Thoracic aorta (tissue), 2 donors: ENCODE data around the gene OOSP4A. TPM values are rescaled to one million over a fixed set of nuclear protein-coding genes. Genes with fewer than 3 reads are reported as not detected.

Source experiments
- ATAC-seq: fragments of 150-250 bp; one replicate; pipeline ENCODE4 v1.8.0; 2017; ENCODE audit warnings: low read depth; ENCODE audit not compliant: insufficient number of reproducible peaks, low FRiP score
- DNase-seq: peaks from one replicate; pipeline ENCODE4 v3.0.0-alpha.2; 2020; ENCODE audit warnings: low spot score
- H3K27ac ChIP-seq, 2 donors: fragments of 200-600 bp; sonication (generic); 1 replicate in 1 of 2; 2 replicates in 1 of 2; pipeline ENCODE4 v1.5.1; 2016; ENCODE audit warnings: mild to moderate bottlenecking in 2 of 2, moderate library complexity in 2 of 2
- H3K27me3 ChIP-seq: fragments of 200-600 bp; sonication (generic); replicated peaks from 2 replicates; pipeline ENCODE4 v1.6.0; 2016; ENCODE audit warnings: mild to moderate bottlenecking; ENCODE audit not compliant: insufficient read depth
- H3K36me3 ChIP-seq: fragments of 200-600 bp; sonication (generic); one replicate; pipeline ENCODE4 v1.5.1; 2016
- H3K4me1 ChIP-seq, 2 donors: fragments of 200-600 bp; sonication (generic); 1 replicate in 1 of 2; 2 replicates in 1 of 2; pipeline versions ENCODE4 v1.5.1 to v1.6.0; 2016; ENCODE audit warnings: low read depth in 2 of 2, mild to moderate bottlenecking in 1 of 2; ENCODE audit not compliant: control insufficient read depth in 1 of 2
- H3K4me3 ChIP-seq: fragments of 200-600 bp; sonication (generic); 2 replicates; pipeline ENCODE4 v1.5.1; 2016; ENCODE audit warnings: mild to moderate bottlenecking
- H3K9me3 ChIP-seq: fragments of 200-600 bp; sonication (generic); 2 replicates; pipeline ENCODE4 v1.5.1; 2016
- total RNA-seq, 2 donors: library from RNA; depleted of rRNA; stranded (reverse); fragments of >200 nt; gene quantifications; one replicate each; pipeline versions ENCODE4 v1.1.0 to v1.2.3, GENCODE V29; 2016
- TF ChIP-seq, protein P1 (sequence below): fragments of 200-600 bp; sonication (generic); IDR thresholded peaks from one replicate; pipeline ENCODE4 v1.5.1; 2019; ENCODE audit warnings: antibody characterized with exemption

OOSP4A gene
- total RNA-seq, 2 donors from 2014 or later: not detected

DNA sequence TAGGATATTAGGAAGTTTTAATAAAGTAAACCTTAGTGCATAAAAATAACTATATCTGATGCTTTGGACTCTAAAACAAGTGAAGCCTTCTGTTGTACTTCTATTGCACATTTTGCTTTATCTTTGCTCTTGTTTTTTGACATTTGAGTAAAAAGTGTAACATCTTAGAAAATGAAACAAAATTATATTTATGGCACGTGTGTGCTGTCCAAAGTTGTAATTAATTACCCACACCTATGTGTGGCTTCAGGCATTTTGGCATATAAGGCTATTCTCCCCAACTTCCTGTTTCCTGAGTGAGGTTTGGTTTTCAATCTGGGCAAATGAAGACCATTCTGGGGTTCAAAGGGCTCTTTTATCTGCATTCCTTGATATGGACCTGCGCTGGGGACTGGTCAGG lies 25.7 kb upstream of the OOSP4A start, which contains the start of gene OOSP1:
TSS of gene OOSP1 (plus strand) at position 301 of the 400 bp plus-strand sequence. CDS start at position 324, 23 bp downstream.
- Histone ChIP-seq H3K4me1 (no peaks in the 10 kb centered on the region), H3K36me3 (no peaks in the 10 kb centered on the region), H3K4me3 (no peak within 1 kb of the TSS), H3K27me3 (no peaks in the 10 kb centered on the region), H3K9me3 (no peaks in the 10 kb centered on the region), H3K27ac (no peak within 1 kb of the TSS)
- DNase-seq (no peak), ATAC-seq (no peak)
- TF ChIP-seq, protein P1, sequence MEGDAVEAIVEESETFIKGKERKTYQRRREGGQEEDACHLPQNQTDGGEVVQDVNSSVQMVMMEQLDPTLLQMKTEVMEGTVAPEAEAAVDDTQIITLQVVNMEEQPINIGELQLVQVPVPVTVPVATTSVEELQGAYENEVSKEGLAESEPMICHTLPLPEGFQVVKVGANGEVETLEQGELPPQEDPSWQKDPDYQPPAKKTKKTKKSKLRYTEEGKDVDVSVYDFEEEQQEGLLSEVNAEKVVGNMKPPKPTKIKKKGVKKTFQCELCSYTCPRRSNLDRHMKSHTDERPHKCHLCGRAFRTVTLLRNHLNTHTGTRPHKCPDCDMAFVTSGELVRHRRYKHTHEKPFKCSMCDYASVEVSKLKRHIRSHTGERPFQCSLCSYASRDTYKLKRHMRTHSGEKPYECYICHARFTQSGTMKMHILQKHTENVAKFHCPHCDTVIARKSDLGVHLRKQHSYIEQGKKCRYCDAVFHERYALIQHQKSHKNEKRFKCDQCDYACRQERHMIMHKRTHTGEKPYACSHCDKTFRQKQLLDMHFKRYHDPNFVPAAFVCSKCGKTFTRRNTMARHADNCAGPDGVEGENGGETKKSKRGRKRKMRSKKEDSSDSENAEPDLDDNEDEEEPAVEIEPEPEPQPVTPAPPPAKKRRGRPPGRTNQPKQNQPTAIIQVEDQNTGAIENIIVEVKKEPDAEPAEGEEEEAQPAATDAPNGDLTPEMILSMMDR: no peak

DNA sequence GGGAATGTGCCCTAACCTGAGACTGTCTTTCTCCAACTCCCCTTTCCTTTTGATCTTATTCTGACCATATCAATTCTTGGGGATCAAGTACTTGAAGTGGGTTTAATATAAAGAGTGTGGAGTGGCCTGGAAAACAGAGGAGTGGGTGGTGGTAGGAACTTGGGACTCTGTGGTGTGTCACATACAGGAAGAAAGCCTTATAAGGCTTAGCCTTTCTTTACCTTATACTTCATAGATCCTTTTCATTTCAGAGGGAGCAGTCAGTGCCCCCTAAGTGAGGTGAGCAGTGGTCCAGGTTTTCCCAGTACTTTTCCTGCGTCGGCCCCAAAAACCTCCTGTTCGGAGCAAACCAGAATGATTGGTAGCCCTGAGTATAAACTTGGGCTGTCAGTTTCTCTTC lies 25.1 kb upstream of the OOSP4A start:
- Histone ChIP-seq H3K9me3 (no peaks in the 10 kb centered on the region), H3K36me3 (no peaks in the 10 kb centered on the region), H3K4me3 (no peak overlapping the region), H3K27ac (no peak overlapping the region), H3K27me3 (no peaks in the 10 kb centered on the region), H3K4me1 (no peaks in the 10 kb centered on the region)
- no peak for ATAC-seq
- no peak for DNase-seq
- TF ChIP-seq, protein P1: no peak

DNA sequence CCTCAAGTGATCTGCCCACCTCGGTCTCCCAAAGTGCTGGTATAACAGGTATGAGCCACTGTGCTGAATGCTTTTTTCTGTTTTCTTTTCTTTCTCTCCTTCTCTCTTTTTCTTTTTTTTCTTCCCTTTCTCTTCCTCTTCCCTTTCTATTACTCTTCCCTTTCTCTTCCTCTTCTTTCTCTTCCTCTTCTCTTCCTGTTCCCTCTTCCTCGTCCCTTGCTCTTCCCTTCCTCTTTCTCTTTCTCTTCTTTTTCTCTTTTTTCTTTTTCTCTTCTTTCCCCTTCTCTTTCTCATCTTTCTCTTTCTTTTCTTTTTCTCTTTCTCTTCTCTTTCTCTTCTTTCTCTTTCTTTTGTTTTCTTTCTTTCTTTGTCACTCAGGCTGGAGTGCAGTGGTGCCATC lies 24.4 kb upstream of the OOSP4A start:
- no peak for DNase-seq
- TF ChIP-seq, protein P1: no peak
- H3K4me3 ChIP-seq: no peak overlapping the region

DNA sequence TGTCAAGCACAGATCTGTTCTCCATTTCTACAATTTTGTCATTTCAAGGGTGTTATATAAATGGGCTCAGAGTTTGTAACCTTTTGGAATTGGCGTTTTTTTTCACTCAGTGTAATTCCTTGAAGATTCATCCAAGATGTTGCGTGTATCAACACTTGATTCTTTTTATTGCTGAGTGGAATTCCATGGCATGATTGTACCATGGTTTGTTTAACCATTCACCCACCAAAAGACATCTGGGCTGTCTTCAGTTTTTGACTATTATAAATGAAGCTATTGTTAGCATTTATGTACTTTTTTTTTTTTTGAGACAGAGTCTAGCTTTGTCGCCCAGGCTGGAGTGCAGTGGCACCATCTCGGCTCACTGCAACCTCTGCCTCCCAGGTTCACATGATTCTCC lies 22.7 kb upstream of the OOSP4A start:
- H3K4me3 ChIP-seq: no peak overlapping the region
- no peak overlapping the region for H3K27ac ChIP-seq
- DNase-seq (no peak), ATAC-seq (no peak)
- no peaks in the 10 kb centered on the region for H3K4me1 ChIP-seq
- H3K9me3 ChIP-seq: no peaks in the 10 kb centered on the region
- H3K36me3 ChIP-seq: no peaks in the 10 kb centered on the region
- no peaks in the 10 kb centered on the region for H3K27me3 ChIP-seq
- TF ChIP-seq, protein P1: no peak

More for the DNA sequence above, 24.4 kb upstream of the OOSP4A start:
- Histone ChIP-seq H3K36me3 (no peaks in the 10 kb centered on the region), H3K4me1 (no peaks in the 10 kb centered on the region), H3K9me3 (no peaks in the 10 kb centered on the region), H3K27ac (no peak overlapping the region), H3K27me3 (no peaks in the 10 kb centered on the region)
- no peak for ATAC-seq

DNA sequence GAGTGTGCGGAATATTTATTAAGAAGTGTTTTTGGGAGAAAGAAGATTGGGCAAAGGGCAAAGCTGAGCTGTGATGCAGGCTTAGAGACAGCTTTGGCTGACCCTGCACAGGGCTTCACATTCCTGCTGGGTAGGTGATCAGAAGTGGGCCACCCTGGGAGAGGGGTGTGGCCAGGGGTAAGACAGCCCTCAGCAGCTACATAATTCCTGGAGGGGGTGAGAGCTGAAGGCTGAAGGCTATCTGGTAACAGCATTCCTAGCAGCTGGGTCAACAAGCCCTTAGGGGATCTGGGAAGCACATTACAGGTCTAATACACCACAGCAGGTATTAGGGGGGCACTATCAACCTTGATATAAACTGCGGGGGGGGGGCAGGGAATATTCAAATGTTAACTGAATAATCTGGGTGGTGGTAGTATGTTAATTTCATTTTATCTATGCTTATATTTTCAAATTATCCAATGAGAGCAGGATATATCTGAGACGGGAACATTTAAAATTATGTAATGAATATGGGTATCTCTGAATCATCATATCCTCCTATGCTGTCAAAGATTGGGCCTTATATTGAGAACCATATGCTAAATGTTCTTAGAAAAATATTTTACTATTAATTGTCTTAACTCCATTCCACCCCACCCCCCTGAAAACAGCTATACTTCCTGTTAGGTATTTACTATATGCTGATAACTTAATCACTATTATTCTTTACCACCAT lies 19.7 kb upstream of the OOSP4A start:
- TF ChIP-seq, protein P1: no peak
- no peak for ATAC-seq

More for the DNA sequence above, 19.7 kb upstream of the OOSP4A start:
- H3K9me3 ChIP-seq: no peaks in the 10 kb centered on the region
- no peaks in the 10 kb centered on the region for H3K36me3 ChIP-seq
- H3K4me1 ChIP-seq: no peaks in the 10 kb centered on the region
- no peak overlapping the region for H3K4me3 ChIP-seq
- no peak for DNase-seq
- no peak overlapping the region for H3K27ac ChIP-seq
- H3K27me3 ChIP-seq: no peaks in the 10 kb centered on the region
